Testis (tissue), 3 donors: ENCODE measurements around the gene KRT77. TPM values are rescaled to one million over a fixed set of nuclear protein-coding genes. Genes with fewer than 3 reads are reported as not detected.

ENCODE experiments used
- DNase-seq: peaks from one replicate; pipeline ENCODE4 v3.0.0-alpha.2; 2019
- H3K27ac ChIP-seq, 2 donors: fragments of 200-600 bp; sonication (generic); one replicate each; pipeline ENCODE4 v1.5.1; 2019
- H3K27me3 ChIP-seq: fragments of 200-600 bp; sonication (generic); one replicate; pipeline ENCODE4 v1.5.1; 2019
- H3K36me3 ChIP-seq: fragments of 200-600 bp; sonication (generic); one replicate; pipeline ENCODE4 v1.5.1; 2017; ENCODE audit warnings: low read depth; ENCODE audit errors: missing control alignments
- H3K4me1 ChIP-seq: fragments of 200-600 bp; sonication (generic); one replicate; pipeline ENCODE4 v1.5.1; 2019
- H3K4me3 ChIP-seq, 2 donors: fragments of 200-600 bp; sonication (generic); one replicate each; pipeline ENCODE4 v1.5.1; 2017 to 2019
- H3K9me3 ChIP-seq: fragments of 200-600 bp; sonication (generic); one replicate; pipeline ENCODE4 v1.5.1; 2017
- POLR2A ChIP-seq: fragments of 450-650 bp; IDR thresholded peaks from one replicate; pipeline ENCODE4 v1.6.1; 2017; ENCODE audit warnings: antibody characterized with exemption, mild to moderate bottlenecking, moderate library complexity
- WGBS, 2 donors: methylation state at CpG; one replicate each; pipeline ENCODE4 v1.1.5; 2018; 5-methylcytosine and 5-hydroxymethylcytosine counted together
- intact Hi-C: fragments of 100-400 bp; cut with DNase I; formaldehyde crosslinking; loops from one replicate; pipeline ENCODE4 v1.15.1; 2023; ENCODE audit warnings: low total_unique reads
- polyA plus RNA-seq: library from polyadenylated mRNA; stranded (reverse); fragments of 350-450 nt; fragmentation: Illumina TruSeq; extraction: RNeasy Lipid Tissue Mini Kit (QIAGEN cat#74804); gene quantifications from one replicate; pipeline ENCODE4 v1.2.3, GENCODE V29; 2014; ENCODE audit warnings: low read depth, low replicate concordance; ENCODE audit not compliant: insufficient read depth
- total RNA-seq, 2 donors: library from RNA; depleted of rRNA; stranded (reverse); fragments of >200 nt; gene quantifications; one replicate each; pipeline ENCODE4 v1.2.3, GENCODE V29; 2016
- TF ChIP-seq, protein P1 (sequence below), 3 experiments: fragments of 450-650 bp in 2 of 3; fragments of 200-600 bp in 1 of 3; sonication (generic) in 1 of 3; IDR thresholded peaks; one replicate each; pipeline ENCODE4 v1.5.1; 2016 to 2019; ENCODE audit warnings: antibody characterized with exemption in 3 of 3, mild to moderate bottlenecking in 2 of 3, moderate library complexity in 1 of 3

The KRT77 gene
- total and polyA plus RNA-seq, 3 donors from 2014 or later, result 0.33 to 0.74 TPM; not detected in 1

DNA sequence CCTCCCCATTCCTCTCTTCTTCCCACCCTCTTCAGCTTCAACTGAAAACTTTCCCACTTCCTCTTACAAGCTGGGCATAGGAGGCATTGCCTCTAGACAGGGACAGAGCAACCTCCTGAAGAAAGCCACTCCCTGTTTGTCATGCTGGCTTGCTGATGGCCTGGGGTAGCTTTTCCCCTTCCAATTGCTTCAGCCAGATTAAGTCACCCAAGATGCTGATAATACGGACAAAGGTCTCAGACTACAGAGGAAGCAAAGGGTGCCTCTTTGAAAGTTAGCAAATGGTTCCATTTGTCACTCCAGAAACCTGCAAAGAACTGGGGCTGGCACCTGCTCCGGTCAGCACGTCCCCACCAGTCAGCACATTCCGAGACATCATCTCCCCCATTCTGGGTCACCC lies 57.3 kb downstream of the KRT77 start:
- intact Hi-C loops, result no loop called here
- no peak for TF ChIP-seq POLR2A
- TF ChIP-seq, protein P1, sequence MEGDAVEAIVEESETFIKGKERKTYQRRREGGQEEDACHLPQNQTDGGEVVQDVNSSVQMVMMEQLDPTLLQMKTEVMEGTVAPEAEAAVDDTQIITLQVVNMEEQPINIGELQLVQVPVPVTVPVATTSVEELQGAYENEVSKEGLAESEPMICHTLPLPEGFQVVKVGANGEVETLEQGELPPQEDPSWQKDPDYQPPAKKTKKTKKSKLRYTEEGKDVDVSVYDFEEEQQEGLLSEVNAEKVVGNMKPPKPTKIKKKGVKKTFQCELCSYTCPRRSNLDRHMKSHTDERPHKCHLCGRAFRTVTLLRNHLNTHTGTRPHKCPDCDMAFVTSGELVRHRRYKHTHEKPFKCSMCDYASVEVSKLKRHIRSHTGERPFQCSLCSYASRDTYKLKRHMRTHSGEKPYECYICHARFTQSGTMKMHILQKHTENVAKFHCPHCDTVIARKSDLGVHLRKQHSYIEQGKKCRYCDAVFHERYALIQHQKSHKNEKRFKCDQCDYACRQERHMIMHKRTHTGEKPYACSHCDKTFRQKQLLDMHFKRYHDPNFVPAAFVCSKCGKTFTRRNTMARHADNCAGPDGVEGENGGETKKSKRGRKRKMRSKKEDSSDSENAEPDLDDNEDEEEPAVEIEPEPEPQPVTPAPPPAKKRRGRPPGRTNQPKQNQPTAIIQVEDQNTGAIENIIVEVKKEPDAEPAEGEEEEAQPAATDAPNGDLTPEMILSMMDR (IDR thresholded peaks at IDR 0.05), result no peak
- Histone ChIP-seq H3K27me3 (no peaks in the 10 kb centered on the region), H3K27ac (no peak overlapping the region), H3K36me3 (no peaks in the 10 kb centered on the region), H3K9me3 (no peaks in the 10 kb centered on the region), H3K4me3 (no peak overlapping the region), H3K4me1 (no peaks in the 10 kb centered on the region)
- 86 to 89% methylated on average over 4 of the region's 4 CpGs for WGBS, 2 donors
- DNase-seq, result no peak

DNA sequence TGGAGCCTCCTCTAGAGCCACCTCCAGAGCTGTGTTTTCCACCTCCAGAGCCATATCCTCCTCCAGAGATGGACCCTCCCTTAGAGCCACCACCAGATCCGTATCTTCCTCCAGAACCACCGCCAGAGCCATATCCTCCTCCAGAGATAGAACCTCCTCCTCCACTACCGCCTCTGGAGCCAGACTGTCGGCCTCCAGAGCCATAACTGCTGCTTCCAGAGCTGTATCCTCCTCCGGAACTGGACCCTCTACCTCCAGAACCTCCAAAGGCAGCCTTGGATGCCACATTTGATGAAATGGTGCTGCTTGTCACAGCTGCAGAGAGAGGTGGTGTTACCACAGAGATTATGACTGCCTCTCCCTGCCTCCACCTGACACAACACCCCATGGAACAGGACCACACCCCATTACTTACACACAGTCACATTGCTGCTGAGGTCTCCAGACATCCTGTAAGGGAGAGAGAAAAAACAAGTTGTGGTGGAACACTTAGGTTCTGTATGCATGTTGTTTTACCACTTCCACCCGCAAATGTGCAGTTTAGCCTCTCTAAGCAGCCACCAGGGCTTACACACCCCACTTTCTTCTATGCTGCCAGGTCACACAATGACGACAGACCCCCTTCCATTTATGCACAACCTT lies 58.1 kb downstream of the KRT77 start:
- no peak for DNase-seq
- no peaks in the 10 kb centered on the region for H3K36me3 ChIP-seq
- 79 to 81% methylated on average over 7 of the region's 7 CpGs for WGBS, 2 donors
- intact Hi-C loops, result no loop called here
- no peaks in the 10 kb centered on the region for H3K27me3 ChIP-seq
- TF ChIP-seq POLR2A, result no peak
- H3K4me3 ChIP-seq, result no peak overlapping the region
- no peaks in the 10 kb centered on the region for H3K9me3 ChIP-seq
- no peaks in the 10 kb centered on the region for H3K4me1 ChIP-seq
- no peak overlapping the region for H3K27ac ChIP-seq

DNA sequence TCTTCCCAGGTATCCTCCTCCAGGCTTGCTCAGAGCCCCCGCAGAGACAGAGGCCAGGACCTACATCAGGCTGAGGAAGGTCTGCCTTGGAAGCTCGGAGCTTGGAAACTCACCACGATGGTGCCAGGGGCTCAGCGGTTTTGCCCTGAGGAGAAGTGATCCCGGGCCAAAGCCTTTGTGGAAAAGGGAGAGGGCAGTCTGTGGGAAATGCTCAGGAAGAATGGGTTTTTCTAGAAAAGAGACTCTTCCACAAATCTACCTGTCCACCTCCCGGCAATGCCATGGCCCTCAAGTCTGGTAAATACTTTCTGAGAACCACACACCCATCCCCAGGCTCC lies 59.3 kb downstream of the KRT77 start:
- Histone ChIP-seq H3K4me3 (no peak overlapping the region), H3K27ac (no peak overlapping the region), H3K27me3 (no peaks in the 10 kb centered on the region), H3K9me3 (no peaks in the 10 kb centered on the region), H3K4me1 (no peaks in the 10 kb centered on the region), H3K36me3 (no peaks in the 10 kb centered on the region)
- intact Hi-C loops, result no loop called here
- WGBS, 2 donors, result 96 to 100% methylated on average over 5 to 6 of the region's 6 CpGs
- TF ChIP-seq, protein P1 (IDR thresholded peaks at IDR 0.05), result no peak
- no peak for TF ChIP-seq POLR2A
- DNase-seq, result no peak

DNA sequence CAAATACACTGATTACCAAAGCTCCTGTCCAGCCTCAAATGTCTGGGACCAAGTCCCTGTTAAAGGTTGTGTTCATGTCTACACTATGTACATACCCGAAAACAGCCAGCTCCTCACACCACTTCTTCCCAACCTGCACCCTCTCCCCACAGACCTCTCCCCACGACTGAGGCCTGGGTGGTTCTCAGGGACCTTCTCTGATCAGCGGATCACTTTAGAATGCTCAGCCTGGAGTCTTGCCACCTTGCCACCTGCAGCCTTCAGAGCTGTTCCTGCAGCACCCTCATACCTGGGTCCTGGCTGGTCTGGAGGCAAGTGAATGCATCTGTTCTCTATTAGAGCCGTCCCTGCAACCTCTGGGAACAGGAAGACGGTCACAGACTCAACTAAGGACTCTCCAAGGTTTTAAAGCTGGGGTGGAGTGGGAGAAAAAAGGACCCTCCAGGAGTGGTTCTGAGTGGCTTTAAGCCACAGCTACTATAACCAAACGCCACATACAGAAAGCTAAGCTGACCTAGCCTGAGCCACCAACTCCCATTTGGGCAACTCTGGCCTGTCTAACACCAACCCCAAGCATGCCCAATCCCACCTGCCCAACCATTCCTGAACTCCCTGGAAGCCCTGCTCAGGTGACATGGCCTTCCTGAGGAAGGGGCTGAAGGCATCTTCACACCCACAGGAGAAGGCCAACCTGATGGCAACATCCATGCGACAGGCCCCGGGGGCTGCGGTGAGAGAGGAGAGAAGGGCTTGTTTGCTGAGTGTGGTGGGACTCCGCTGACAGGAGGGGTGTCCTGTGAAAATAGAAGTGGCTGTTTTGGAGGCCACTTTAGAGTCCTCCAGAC lies 59.9 kb downstream of the KRT77 start:
- Histone ChIP-seq H3K27me3 (no peaks in the 10 kb centered on the region), H3K36me3 (no peaks in the 10 kb centered on the region), H3K4me3 (no peak overlapping the region), H3K9me3 (no peaks in the 10 kb centered on the region), H3K4me1 (no peaks in the 10 kb centered on the region), H3K27ac (no peak overlapping the region)
- DNase-seq, result no peak
- no peak for TF ChIP-seq POLR2A
- TF ChIP-seq, protein P1 (IDR thresholded peaks at IDR 0.05), result no peak
- intact Hi-C loops, result no loop called here
- 84 to 97% methylated on average over 7 to 10 of the region's 10 CpGs for WGBS, 2 donors

DNA sequence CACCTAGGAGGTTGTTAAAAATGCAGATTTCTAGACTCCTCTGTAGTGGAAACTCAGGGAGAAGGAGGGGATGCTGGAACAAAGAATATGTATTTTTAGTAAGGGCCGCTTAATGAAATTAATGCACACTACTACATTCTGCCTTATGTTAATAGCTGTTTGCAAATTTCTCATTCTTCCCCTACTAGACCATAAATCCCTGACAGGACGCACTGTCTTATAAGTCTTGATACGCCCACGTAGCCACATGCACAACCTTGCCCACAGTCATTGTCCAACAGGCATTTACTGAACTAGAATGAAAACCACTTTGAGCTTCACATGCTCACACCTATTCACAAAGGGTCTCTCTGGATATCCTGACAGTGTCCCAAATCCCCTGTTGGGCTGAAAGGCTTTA lies 61.9 kb downstream of the KRT77 start:
- H3K9me3 ChIP-seq, result no peaks in the 10 kb centered on the region
- H3K27ac ChIP-seq, result no peak overlapping the region
- H3K4me3 ChIP-seq, result no peak overlapping the region
- no peak for DNase-seq
- TF ChIP-seq, protein P1 (IDR thresholded peaks at IDR 0.05), result no peak
- no peak for TF ChIP-seq POLR2A
- WGBS, 2 donors, result 64 to 74% methylated on average over 4 of the region's 4 CpGs
- intact Hi-C loops, result no loop called here
- H3K4me1 ChIP-seq, result no peaks in the 10 kb centered on the region
- H3K27me3 ChIP-seq, result no peaks in the 10 kb centered on the region
- no peaks in the 10 kb centered on the region for H3K36me3 ChIP-seq

Other genes with a start within 250 kb of the KRT77 start
- under 1 TPM in 1 of 2 donors, not detected in 1; 0.16 TPM for gene KRT6C, start 229.7 kb downstream of the KRT77 start, total RNA-seq
- gene KRT6C, start 229.7 kb downstream of the KRT77 start, polyA plus RNA-seq, result not detected
- under 1 TPM; 0.19 to 0.63 TPM for gene KRT6A, start 210.3 kb downstream of the KRT77 start, total RNA-seq
- gene KRT6A, start 210.3 kb downstream of the KRT77 start, polyA plus RNA-seq, result 1.5 TPM
- gene KRT5, start 183.1 kb downstream of the KRT77 start, total RNA-seq, result 1 to 10 TPM in 1 of 2 donors, under 1 TPM in 1; 0.39 to 1.1 TPM
- 2.6 TPM for gene KRT5, start 183.1 kb downstream of the KRT77 start, polyA plus RNA-seq
- under 1 TPM in 1 of 2 donors, not detected in 1; 0.12 TPM for gene KRT71, start 150.4 kb downstream of the KRT77 start, total RNA-seq
- gene KRT71, start 150.4 kb downstream of the KRT77 start, polyA plus RNA-seq, result not detected
- gene KRT74, start 129.7 kb downstream of the KRT77 start, total RNA-seq, result 1 to 10 TPM in 1 of 2 donors, under 1 TPM in 1; 0.87 to 3.9 TPM
- 2.2 TPM for gene KRT74, start 129.7 kb downstream of the KRT77 start, polyA plus RNA-seq
- 10 to 100 TPM; 11.7 to 16.5 TPM for gene KRT72, start 102.1 kb downstream of the KRT77 start, total RNA-seq
- 85.0 TPM for gene KRT72, start 102.1 kb downstream of the KRT77 start, polyA plus RNA-seq
- under 1 TPM in 1 of 2 donors, not detected in 1; 0.16 TPM for gene KRT73, start 85.0 kb downstream of the KRT77 start, total RNA-seq
- gene KRT73, start 85.0 kb downstream of the KRT77 start, polyA plus RNA-seq, result not detected
- gene KRT2, start 51.3 kb downstream of the KRT77 start, total RNA-seq, result not detected
- gene KRT2, start 51.3 kb downstream of the KRT77 start, polyA plus RNA-seq, result not detected
- gene KRT1, start 23.1 kb downstream of the KRT77 start, total RNA-seq, result not detected
- gene KRT1, start 23.1 kb downstream of the KRT77 start, polyA plus RNA-seq, result 0.20 TPM
- gene KRT76, start 73.8 kb upstream of the KRT77 start, total RNA-seq, result not detected
- not detected for gene KRT76, start 73.8 kb upstream of the KRT77 start, polyA plus RNA-seq
- not detected for gene KRT3, start 92.6 kb upstream of the KRT77 start, total RNA-seq
- gene KRT3, start 92.6 kb upstream of the KRT77 start, polyA plus RNA-seq, result not detected
- gene KRT4, start 110.6 kb upstream of the KRT77 start, total RNA-seq, result under 1 TPM in 1 of 2 donors, not detected in 1; 0.19 TPM
- not detected for gene KRT4, start 110.6 kb upstream of the KRT77 start, polyA plus RNA-seq
- gene KRT79, start 130.8 kb upstream of the KRT77 start, total RNA-seq, result under 1 TPM; 0.19 to 0.24 TPM
- not detected for gene KRT79, start 130.8 kb upstream of the KRT77 start, polyA plus RNA-seq
- gene KRT78, start 145.5 kb upstream of the KRT77 start, total RNA-seq, result 1 to 10 TPM in 1 of 2 donors, under 1 TPM in 1; 0.93 to 1.1 TPM
- gene KRT78, start 145.5 kb upstream of the KRT77 start, polyA plus RNA-seq, result 0.99 TPM
- gene KRT8, start 201.6 kb upstream of the KRT77 start, total RNA-seq, result 10 to 100 TPM; 13.2 to 14.6 TPM
- 63.0 TPM for gene KRT8, start 201.6 kb upstream of the KRT77 start, polyA plus RNA-seq
- gene KRT18, start 245.6 kb upstream of the KRT77 start, total RNA-seq, result 10 to 100 TPM; 20.2 to 35.9 TPM
- gene KRT18, start 245.6 kb upstream of the KRT77 start, polyA plus RNA-seq, result 51.9 TPM